Activated naive CD8-positive, alpha-beta T cell treated with anti-CD3 and anti-CD28 coated beads, Interleukin-2, amount 50 U/mL, for 16 hours (primary cell): ENCODE results near the gene SPATA25.
"Not testable (repeated sequence)": the region's sequence is repeated elsewhere in the genome, so short reads cannot be mapped to it uniquely, and the experiment has no call there.

Experiments
- DNase-seq: peaks from one replicate; pipeline ENCODE4 v3.0.0-alpha.2; 2020; ENCODE audit warnings: low read depth, low spot score

SPATA25 gene

GRCh38 chr20:45894797-45895196 is 7.4 kb upstream of the SPATA25 start:
- DNase-seq: no peak

DNA sequence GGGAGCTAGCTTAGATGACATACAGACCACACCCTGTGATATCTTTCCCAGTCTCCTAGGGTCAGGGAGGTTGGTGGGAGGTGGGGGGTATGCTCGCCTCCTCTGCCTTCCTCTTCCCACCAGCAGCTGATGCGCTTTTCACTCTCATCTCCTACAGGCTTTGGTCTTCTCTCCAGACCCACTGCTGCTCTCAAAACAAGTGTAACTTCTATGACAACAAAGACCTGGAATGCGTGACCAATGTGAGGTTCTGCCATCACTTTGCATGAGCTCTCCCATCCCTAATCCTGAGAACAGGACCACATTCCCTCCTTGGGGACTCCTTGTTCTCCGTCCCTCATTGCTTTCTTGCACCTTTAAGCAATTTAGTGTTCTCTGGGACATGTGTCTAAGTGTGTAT is 6.4 kb upstream of the SPATA25 start:
- DNase-seq: no peak

- DNase-seq: no peak
Measured at GRCh38 chr20:45892828-45893500, 5.5 kb upstream of the SPATA25 start.

GRCh38 chr20:45892049-45892825 is 4.8 kb upstream of the SPATA25 start:
- no peak for DNase-seq

- DNase-seq: peak; percentile 73
Measured at GRCh38 chr20:45890985-45891983, 3.9 kb upstream of the SPATA25 start, which contains the start of the genes CTSA and NEURL2. TSS of gene CTSA (plus strand) at chr20:45891335. CDS start at chr20:45891569, 234 bp downstream. TSS of gene NEURL2 (minus strand) at chr20:45891208. CDS start at chr20:45890991, 217 bp downstream.

- DNase-seq: no peak
Measured at GRCh38 chr20:45890077-45890984, 2.9 kb upstream of the SPATA25 start.

DNA sequence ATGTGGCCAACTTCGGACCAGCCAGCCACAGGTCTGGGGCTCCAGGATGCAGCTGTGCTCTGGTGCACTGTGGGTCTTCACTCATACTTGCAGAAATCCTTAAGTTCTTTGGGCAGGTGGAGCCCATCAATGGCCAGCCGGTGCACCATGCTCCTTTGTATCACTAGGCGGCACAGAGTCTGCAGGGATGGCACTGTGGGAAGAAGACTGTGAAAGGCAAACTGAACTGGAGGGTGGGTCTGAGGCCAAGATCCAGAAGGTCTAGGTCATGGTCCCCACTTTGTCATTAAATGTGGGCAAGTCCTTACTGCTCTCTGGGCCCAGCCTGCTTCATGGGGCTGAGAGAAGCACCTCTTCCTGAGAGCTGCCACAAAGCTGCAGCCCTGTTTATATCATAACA is 1.3 kb upstream of the SPATA25 start:
- DNase-seq: no peak

DNA sequence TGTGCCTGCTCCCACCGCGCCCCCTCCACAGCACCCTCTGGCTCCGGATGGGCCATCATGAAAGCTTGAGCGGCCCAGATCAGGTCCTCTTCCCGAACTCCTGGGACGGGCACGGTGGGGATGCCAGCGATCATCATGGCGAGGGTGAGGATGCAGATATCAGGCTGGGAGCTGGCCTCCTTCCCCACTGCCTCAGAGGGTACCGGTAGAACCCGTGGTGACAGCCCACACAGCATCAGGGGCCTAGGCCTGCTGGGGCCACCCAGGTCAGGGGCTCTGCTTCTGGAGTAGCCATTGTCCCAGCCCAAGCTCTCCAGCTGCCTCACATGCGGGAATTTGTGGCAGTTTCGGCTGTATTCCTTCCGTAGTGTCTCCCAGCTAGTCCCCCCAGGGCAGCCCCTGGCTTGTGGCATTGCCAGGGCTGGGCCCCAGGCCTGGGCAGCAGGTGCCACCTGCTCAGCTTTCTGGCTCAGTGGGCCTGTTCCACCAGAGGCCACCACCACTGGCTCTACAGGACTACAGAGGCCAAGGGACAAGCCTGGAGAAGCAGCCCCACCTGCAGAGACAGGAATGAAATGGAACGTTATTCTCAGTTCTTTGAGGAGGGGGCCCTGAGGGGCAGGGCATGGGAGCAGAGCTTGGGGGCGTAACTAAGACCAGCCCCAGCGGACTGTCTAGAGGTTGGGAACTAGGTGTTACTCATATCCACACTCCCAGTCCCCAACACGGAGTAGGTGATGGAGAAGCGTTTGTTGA is 654 bp downstream of the SPATA25 start:
- DNase-seq: no peak

- no peak for DNase-seq
Measured at GRCh38 chr20:45883100-45883469, 4.3 kb downstream of the SPATA25 start.

DNA sequence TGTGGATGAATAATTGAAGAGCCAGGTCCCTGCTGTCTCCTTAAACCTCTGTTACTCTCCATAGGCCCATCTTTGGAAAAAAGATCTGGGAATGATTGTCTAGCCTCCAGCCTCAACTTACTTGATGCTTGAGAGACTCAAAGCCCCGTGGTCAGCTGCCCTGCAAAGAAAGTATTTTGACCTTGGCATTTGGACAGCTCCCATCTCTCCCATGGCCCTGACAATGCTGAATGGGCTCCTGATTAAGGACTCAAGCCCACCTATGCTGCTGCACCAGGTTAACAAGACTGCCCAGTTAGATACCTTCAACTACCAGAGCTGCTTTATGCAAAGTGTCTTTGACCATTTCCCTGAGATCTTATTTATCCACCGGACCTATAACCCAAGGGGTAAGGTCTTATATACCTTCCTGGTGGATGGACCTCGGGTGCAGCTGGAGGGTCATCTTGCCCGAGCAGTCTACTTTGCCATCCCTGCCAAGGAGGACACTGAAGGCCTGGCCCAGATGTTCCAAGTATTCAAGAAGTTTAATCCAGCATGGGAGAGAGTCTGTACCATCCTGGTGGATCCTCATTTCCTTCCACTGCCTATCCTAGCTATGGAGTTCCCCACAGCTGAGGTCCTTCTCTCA is 4.8 kb downstream of the SPATA25 start:
- DNase-seq: no peak

DNA sequence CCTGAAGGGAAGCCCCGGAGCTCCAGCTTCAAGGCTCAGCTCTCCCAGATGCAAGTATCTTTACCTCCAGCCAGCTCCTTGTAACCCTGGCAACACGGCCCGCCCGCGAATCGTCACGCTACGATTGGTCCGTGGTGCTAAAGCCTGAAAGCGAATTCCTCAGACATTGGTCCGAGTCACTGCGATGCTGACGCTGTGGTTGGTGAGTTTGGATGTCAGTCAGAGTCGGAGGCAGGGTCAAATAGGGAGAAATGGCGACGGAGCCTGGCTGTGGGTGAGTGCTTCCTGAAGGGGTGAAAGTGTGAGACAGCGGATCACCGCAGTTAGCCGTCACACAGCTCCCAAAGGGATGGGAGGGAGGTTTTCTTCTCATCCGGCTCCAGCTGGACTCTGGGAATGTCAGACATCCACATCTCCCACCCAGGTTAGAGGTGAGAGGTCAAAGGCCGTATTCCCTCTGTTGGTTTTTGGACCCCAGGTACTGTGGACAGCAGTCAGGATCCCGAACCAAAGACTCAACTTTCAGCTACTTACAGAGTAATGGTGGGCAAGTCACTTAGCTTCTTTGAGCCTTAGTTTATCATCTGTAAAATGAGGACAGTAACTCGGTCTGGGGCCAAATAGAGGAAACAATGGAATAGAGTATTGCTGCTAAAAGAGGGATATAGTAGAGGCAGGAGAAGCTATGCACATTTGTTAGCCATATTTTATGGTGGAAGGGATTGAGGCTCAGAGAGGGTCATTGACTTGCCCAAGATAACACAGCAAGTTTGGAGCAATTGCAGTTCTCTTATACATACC is 6.2 kb downstream of the SPATA25 start, which contains the start of gene ZSWIM1:
ZSWIM1 (plus strand) TSS at position 240 of the 801 bp plus-strand sequence. CDS start 1,366 bp downstream, outside the sequence.
- DNase-seq: peak; percentile 97

- DNase-seq: no peak
Measured at GRCh38 chr20:45878076-45878761, 9.2 kb downstream of the SPATA25 start.

GRCh38 chr20:45874576-45874975 is 12.8 kb downstream of the SPATA25 start:
- no peak for DNase-seq

- not testable (repeated sequence) for DNase-seq
Measured at GRCh38 chr20:45874104-45874481, 13.3 kb downstream of the SPATA25 start.

- no peak for DNase-seq
Measured at GRCh38 chr20:45873409-45874103, 13.9 kb downstream of the SPATA25 start.

GRCh38 chr20:45872626-45873025 is 14.8 kb downstream of the SPATA25 start:
- no peak for DNase-seq

- no peak for DNase-seq
Measured at GRCh38 chr20:45867819-45868176, 19.6 kb downstream of the SPATA25 start.
